Ectodermal cell (in vitro differentiated cells): ENCODE results near the gene CLIP1.
A peak's percentile ranks its signal among the peaks of the same experiment; 100 is the strongest.
"Not testable (repeated sequence)": the region's sequence is repeated elsewhere in the genome, so short reads cannot be mapped to it uniquely, and the experiment has no call there.

Experiments used
- H3K27ac ChIP-seq: 2 replicates; pipeline ENCODE4 v1.7.0; 2013; ENCODE audit warnings: mild to moderate bottlenecking, low read depth, low read length; ENCODE audit not compliant: insufficient read depth, poor library complexity, severe bottlenecking
- H3K27me3 ChIP-seq: 2 replicates; pipeline ENCODE4 v1.7.0; 2013; ENCODE audit warnings: mild to moderate bottlenecking, low read length; ENCODE audit not compliant: insufficient read depth, control insufficient read depth, poor library complexity, severe bottlenecking
- H3K36me3 ChIP-seq: one replicate; pipeline ENCODE4 v1.7.0; 2013; ENCODE audit warnings: low read length; ENCODE audit not compliant: control insufficient read depth, insufficient read depth
- H3K4me1 ChIP-seq: one replicate; pipeline ENCODE4 v1.7.0; 2013; ENCODE audit warnings: low read length; ENCODE audit not compliant: control insufficient read depth, insufficient read depth
- H3K4me3 ChIP-seq: 2 replicates; pipeline ENCODE4 v1.7.0; 2013; ENCODE audit warnings: low read depth, low read length, control low read depth; ENCODE audit not compliant: insufficient read depth
- H3K9me3 ChIP-seq: 2 replicates; pipeline ENCODE4 v1.7.0; 2013; ENCODE audit warnings: mild to moderate bottlenecking, low read length, moderate library complexity; ENCODE audit not compliant: control insufficient read depth
- WGBS, 2 experiments: methylation state at CpG; one replicate each; pipeline ENCODE4 v1.1.7; 2013; ENCODE audit warnings: missing lambda C conversion rate in 2 of 2; 5-methylcytosine and 5-hydroxymethylcytosine counted together

Gene CLIP1

GRCh38 chr12:122437656-122438121, 15.2 kb upstream of the CLIP1 start:
- WGBS, 2 experiments = 90% methylated on average over 8 of the region's 8 CpGs
- Histone ChIP-seq H3K4me3 (no peak overlapping the region), H3K4me1 (no peaks in the 10 kb centered on the region), H3K27me3 (no peaks in the 10 kb centered on the region), H3K27ac (no peak overlapping the region), H3K9me3 (no peaks in the 10 kb centered on the region), H3K36me3 (no peaks in the 10 kb centered on the region)

GRCh38 chr12:122435186-122435585, 12.7 kb upstream of the CLIP1 start:
- Histone ChIP-seq H3K36me3 (no peaks in the 10 kb centered on the region), H3K9me3 (no peaks in the 10 kb centered on the region), H3K4me1 (no peaks in the 10 kb centered on the region), H3K4me3 (no peak overlapping the region), H3K27ac (no peak overlapping the region), H3K27me3 (no peaks in the 10 kb centered on the region)
- 97% methylated on average over 3 to 4 of the region's 4 CpGs for WGBS, 2 experiments

- WGBS, 2 experiments = 94 to 97% methylated on average over 5 of the region's 5 CpGs
- not testable (repeated sequence) for H3K27me3 ChIP-seq, H3K4me3 ChIP-seq, H3K27ac ChIP-seq, H3K36me3 ChIP-seq, H3K4me1 ChIP-seq, H3K9me3 ChIP-seq
Observed at GRCh38 chr12:122429043-122429442, 6.6 kb upstream of the CLIP1 start.

- Histone ChIP-seq H3K4me3 (no peak overlapping the region), H3K36me3 (no peaks in the 10 kb centered on the region), H3K27me3 (no peaks in the 10 kb centered on the region), H3K27ac (no peak overlapping the region), H3K4me1 (no peaks in the 10 kb centered on the region), H3K9me3 (no peaks in the 10 kb centered on the region)
- WGBS, 2 experiments = 92 to 97% methylated on average over 9 of the region's 9 CpGs
Observed at GRCh38 chr12:122427403-122427802, 4.9 kb upstream of the CLIP1 start.

- peaks cover 12% of the 10 kb centered on the region for H3K4me1 ChIP-seq
- H3K4me3 ChIP-seq = peak overlapping the region; percentile 62
- no peaks in the 10 kb centered on the region for H3K9me3 ChIP-seq
- whole genome bisulfite sequencing, 2 experiments = 17 to 19% methylated on average over 21 of the region's 21 CpGs
- H3K27ac ChIP-seq = peak overlapping the region; percentile 99
- no peaks in the 10 kb centered on the region for H3K27me3 ChIP-seq
- H3K36me3 ChIP-seq = no peaks in the 10 kb centered on the region
Observed at GRCh38 chr12:122423258-122424165, 1.0 kb upstream of the CLIP1 start.

GRCh38 chr12:122422730-122423257, 325 bp upstream of the CLIP1 start:
- Histone ChIP-seq H3K36me3 (no peaks in the 10 kb centered on the region), H3K4me3 (peak overlapping the region; percentile 62), H3K9me3 (no peaks in the 10 kb centered on the region), H3K27ac (peak overlapping the region; percentile 99), H3K27me3 (no peaks in the 10 kb centered on the region), H3K4me1 (peaks cover 12% of the 10 kb centered on the region)
- WGBS, 2 experiments = 0 to 1% methylated on average over 39 of the region's 39 CpGs

- WGBS, 2 experiments = 10 to 11% methylated on average over 14 of the region's 14 CpGs
- H3K4me3 ChIP-seq = peak overlapping the region; percentile 62
- no peaks in the 10 kb centered on the region for H3K27me3 ChIP-seq
- H3K4me1 ChIP-seq = peaks cover 12% of the 10 kb centered on the region
- H3K27ac ChIP-seq = peak overlapping the region; percentile 92
- no peaks in the 10 kb centered on the region for H3K36me3 ChIP-seq
- no peaks in the 10 kb centered on the region for H3K9me3 ChIP-seq
Observed at GRCh38 chr12:122421187-122421820, 1.2 kb downstream of the CLIP1 start.

GRCh38 chr12:122420471-122421162, 1.9 kb downstream of the CLIP1 start:
- 85 to 91% methylated on average over 17 of the region's 17 CpGs for WGBS, 2 experiments
- H3K4me3 ChIP-seq = peak overlapping the region; percentile 62
- H3K9me3 ChIP-seq = no peaks in the 10 kb centered on the region
- no peak overlapping the region for H3K27ac ChIP-seq
- H3K36me3 ChIP-seq = no peaks in the 10 kb centered on the region
- H3K27me3 ChIP-seq = no peaks in the 10 kb centered on the region
- peaks cover 12% of the 10 kb centered on the region for H3K4me1 ChIP-seq

GRCh38 chr12:122419094-122419493, 3.4 kb downstream of the CLIP1 start:
- H3K36me3 ChIP-seq, H3K27ac ChIP-seq, H3K4me3 ChIP-seq, H3K27me3 ChIP-seq, H3K9me3 ChIP-seq: not testable (repeated sequence)
- H3K4me1 ChIP-seq = peaks cover 12% of the 10 kb centered on the region
- WGBS, 2 experiments = 90 to 94% methylated on average over 3 of the region's 3 CpGs

- not testable (repeated sequence) for H3K27me3 ChIP-seq, H3K4me1 ChIP-seq, H3K36me3 ChIP-seq, H3K4me3 ChIP-seq, H3K27ac ChIP-seq, H3K9me3 ChIP-seq
- WGBS, 2 experiments = 94 to 95% methylated on average over 7 of the region's 7 CpGs
Observed at GRCh38 chr12:122415665-122416064, 6.8 kb downstream of the CLIP1 start.
